ENCODE data around the gene RXFP3. TPM values are rescaled to one million over a fixed set of nuclear protein-coding genes. Genes with fewer than 3 reads are reported as not detected.
A peak's percentile ranks its signal among the peaks of the same experiment; 100 is the strongest.

The RXFP3 gene, protein sequence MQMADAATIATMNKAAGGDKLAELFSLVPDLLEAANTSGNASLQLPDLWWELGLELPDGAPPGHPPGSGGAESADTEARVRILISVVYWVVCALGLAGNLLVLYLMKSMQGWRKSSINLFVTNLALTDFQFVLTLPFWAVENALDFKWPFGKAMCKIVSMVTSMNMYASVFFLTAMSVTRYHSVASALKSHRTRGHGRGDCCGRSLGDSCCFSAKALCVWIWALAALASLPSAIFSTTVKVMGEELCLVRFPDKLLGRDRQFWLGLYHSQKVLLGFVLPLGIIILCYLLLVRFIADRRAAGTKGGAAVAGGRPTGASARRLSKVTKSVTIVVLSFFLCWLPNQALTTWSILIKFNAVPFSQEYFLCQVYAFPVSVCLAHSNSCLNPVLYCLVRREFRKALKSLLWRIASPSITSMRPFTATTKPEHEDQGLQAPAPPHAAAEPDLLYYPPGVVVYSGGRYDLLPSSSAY
- polyA plus RNA-seq (2011; rRNA removed) (not detected in 2 replicates), polyA minus RNA-seq (2011; rRNA and poly(A)+ RNA removed) (not detected in 2 replicates)

DNA sequence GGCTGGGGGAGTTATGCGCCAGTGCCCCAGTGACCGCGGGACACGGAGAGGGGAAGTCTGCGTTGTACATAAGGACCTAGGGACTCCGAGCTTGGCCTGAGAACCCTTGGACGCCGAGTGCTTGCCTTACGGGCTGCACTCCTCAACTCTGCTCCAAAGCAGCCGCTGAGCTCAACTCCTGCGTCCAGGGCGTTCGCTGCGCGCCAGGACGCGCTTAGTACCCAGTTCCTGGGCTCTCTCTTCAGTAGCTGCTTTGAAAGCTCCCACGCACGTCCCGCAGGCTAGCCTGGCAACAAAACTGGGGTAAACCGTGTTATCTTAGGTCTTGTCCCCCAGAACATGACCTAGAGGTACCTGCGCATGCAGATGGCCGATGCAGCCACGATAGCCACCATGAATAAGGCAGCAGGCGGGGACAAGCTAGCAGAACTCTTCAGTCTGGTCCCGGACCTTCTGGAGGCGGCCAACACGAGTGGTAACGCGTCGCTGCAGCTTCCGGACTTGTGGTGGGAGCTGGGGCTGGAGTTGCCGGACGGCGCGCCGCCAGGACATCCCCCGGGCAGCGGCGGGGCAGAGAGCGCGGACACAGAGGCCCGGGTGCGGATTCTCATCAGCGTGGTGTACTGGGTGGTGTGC lies at the start of gene RXFP3:
Gene RXFP3 (plus strand): TSS at position 6 of the 636 bp plus-strand sequence. CDS start 355 bp downstream, at position 361.
- Histone ChIP-seq H3K4me3 (ENCODE audit: low read depth, low read length) (peak within 1 kb of the TSS; percentile 60), H3K27ac (ENCODE audit: low read depth, low read length) (no peak within 1 kb of the TSS), H3K27me3 (ENCODE audit: control insufficient read depth, insufficient read depth, low read length) (peaks cover 53% of the 10 kb centered on the region), H3K9me3 (ENCODE audit: control insufficient read depth, insufficient read depth, low read length) (peaks cover 15% of the 10 kb centered on the region; the same call in 1 of the 2 replicates)
- CTCF ChIA-PET: interaction anchor here (2.4 to 5.1 kb wide), 3 partner anchors 33 to 467 kb away, joined by 16 to 47 read pairs (median 21); no protein-coding TSS in a partner anchor
- TF ChIP-seq, protein P1, sequence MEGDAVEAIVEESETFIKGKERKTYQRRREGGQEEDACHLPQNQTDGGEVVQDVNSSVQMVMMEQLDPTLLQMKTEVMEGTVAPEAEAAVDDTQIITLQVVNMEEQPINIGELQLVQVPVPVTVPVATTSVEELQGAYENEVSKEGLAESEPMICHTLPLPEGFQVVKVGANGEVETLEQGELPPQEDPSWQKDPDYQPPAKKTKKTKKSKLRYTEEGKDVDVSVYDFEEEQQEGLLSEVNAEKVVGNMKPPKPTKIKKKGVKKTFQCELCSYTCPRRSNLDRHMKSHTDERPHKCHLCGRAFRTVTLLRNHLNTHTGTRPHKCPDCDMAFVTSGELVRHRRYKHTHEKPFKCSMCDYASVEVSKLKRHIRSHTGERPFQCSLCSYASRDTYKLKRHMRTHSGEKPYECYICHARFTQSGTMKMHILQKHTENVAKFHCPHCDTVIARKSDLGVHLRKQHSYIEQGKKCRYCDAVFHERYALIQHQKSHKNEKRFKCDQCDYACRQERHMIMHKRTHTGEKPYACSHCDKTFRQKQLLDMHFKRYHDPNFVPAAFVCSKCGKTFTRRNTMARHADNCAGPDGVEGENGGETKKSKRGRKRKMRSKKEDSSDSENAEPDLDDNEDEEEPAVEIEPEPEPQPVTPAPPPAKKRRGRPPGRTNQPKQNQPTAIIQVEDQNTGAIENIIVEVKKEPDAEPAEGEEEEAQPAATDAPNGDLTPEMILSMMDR (IDR thresholded peaks at IDR 0.05; ENCODE audit: low read depth, low read length): no peak
- POLR2A ChIA-PET: no interaction called here
- DNase-seq (ENCODE audit: low read depth, low spot score): no peak

DNA sequence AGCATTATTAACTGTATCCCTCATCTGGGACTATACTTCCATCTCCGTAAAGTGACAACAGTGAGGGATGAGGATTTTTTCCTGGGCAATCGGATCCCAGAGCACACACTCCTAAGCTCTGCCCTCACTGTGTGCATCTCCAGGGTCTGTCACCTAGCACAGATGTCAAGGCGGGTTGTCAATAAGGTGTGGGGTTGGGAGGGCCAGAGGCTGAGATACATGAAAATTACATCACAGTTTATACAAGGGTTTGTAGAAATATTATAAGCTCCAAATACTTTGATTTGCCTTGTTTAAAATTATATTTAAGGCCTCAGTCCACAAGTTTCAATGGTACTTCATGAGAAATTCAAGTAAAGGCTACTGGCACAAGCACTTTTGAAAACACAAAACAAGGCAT lies 48.9 kb upstream of the RXFP3 start:
- no peak for DNase-seq (ENCODE audit: low read depth, low spot score)
- H3K9me3 ChIP-seq (ENCODE audit: control insufficient read depth, insufficient read depth, low read length): no peaks in the 10 kb centered on the region
- H3K27me3 ChIP-seq (ENCODE audit: control insufficient read depth, insufficient read depth, low read length): no peaks in the 10 kb centered on the region
- ChIA-PET CTCF (interaction anchor here (1.1 kb wide), 1 partner anchor 83 kb away, joined by 3 read pairs; no protein-coding TSS in a partner anchor), POLR2A (no interaction called here)
- no peak overlapping the region for H3K4me3 ChIP-seq (ENCODE audit: low read depth, low read length)
- TF ChIP-seq, protein P1 (IDR thresholded peaks at IDR 0.05; ENCODE audit: low read depth, low read length): no peak
- no peak overlapping the region for H3K27ac ChIP-seq (ENCODE audit: low read depth, low read length)

DNA sequence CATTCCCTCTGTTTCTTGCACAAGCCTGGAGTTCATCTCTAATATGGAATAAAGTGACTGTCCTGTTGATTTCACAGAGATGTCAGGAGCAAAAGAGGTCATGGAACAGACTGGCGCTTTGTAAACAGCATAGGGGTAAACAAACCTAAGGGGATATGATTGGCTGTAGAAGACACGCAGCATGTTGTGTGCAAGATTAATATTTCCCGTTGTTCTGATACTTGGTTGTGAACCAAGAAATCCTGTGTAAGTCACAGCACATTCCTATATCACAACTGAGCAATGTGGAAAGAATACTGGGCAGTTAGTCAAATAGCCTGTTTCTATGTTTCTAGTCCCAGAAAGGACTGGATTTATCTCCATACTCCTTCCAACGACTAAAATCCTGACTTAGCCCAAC lies 47.6 kb upstream of the RXFP3 start:
- no peak overlapping the region for H3K27ac ChIP-seq (ENCODE audit: low read depth, low read length)
- POLR2A ChIA-PET: no interaction called here
- DNase-seq (ENCODE audit: low read depth, low spot score): no peak
- TF ChIP-seq, protein P1 (IDR thresholded peaks at IDR 0.05; ENCODE audit: low read depth, low read length): no peak
- H3K27me3 ChIP-seq (ENCODE audit: control insufficient read depth, insufficient read depth, low read length): no peaks in the 10 kb centered on the region
- no peaks in the 10 kb centered on the region for H3K9me3 ChIP-seq (ENCODE audit: control insufficient read depth, insufficient read depth, low read length)
- peak overlapping the region; percentile 79 for H3K4me3 ChIP-seq (ENCODE audit: low read depth, low read length)
- CTCF ChIA-PET: no interaction called here

DNA sequence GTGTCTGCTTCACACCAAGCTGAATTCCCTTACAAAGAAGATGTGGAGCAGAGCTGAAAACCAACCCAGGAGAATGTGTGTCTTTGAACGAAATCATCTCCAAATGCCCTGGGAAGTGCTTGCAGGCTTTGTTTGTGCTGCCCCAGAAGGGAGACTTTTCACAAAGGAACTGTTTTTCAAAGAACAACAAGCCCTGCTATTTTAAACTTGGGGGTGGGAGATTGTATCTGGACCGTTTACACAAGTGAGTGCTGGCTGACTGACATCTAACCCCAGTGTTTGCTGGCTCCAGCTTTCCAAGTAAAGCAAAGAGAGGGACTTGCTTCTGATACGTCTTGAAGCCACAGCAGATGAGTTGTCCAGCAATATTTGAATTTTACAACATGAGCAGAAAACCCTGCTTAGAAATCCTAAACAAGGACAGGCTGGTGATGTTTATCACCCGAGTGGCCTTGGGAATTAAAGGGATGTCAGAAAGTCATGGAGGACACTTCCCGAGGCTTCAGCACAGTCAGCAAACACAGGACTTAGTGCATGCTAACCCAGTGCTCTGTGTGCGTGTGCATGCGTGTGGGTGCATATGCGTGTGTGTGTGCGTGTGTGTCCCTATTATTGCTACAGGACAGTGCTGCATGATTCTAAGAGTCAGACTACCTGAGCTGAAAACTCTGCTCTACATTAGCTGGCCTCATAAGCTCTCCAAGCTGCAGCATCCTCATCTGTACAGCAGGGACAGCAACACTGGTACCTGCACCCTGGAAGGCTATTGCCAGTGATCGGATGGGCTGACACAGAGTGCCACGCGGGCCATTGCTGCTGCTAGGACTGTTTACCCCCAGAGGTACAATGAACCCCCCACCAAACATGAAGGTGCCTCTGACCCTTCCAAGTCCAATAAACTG lies 45.8 kb upstream of the RXFP3 start:
- POLR2A ChIA-PET: interaction anchor here (0.7 to 1.2 kb wide), 3 partner anchors 11 to 65 kb away, joined by 3 read pairs; no protein-coding TSS in a partner anchor
- TF ChIP-seq, protein P1 (IDR thresholded peaks at IDR 0.05; ENCODE audit: low read depth, low read length): peak; percentile 45
- no peak for DNase-seq (ENCODE audit: low read depth, low spot score)
- CTCF ChIA-PET: interaction anchor here (5.1 kb wide), 1 partner anchor 44 kb away, joined by 26 read pairs; no protein-coding TSS in a partner anchor
- no peaks in the 10 kb centered on the region for H3K9me3 ChIP-seq (ENCODE audit: control insufficient read depth, insufficient read depth, low read length)
- peak overlapping the region; percentile 53 for H3K27ac ChIP-seq (ENCODE audit: low read depth, low read length)
- no peaks in the 10 kb centered on the region for H3K27me3 ChIP-seq (ENCODE audit: control insufficient read depth, insufficient read depth, low read length)
- peak overlapping the region; percentile 79 for H3K4me3 ChIP-seq (ENCODE audit: low read depth, low read length)

Data from AG04450 (cell line).